GM19468 (cell line): Measurements from ENCODE around the gene PTPN20.
"Not testable (repeated sequence)": the region's sequence is repeated elsewhere in the genome, so short reads cannot be mapped to it uniquely, and the experiment has no call there.

Source experiments
- ATAC-seq: cut with Tn5 transposase; IDR thresholded peaks from one replicate; pipeline ENCODE4 v1.9.1; 2021; ENCODE audit warnings: mild to moderate bottlenecking, moderate library complexity, moderate number of reproducible peaks; ENCODE audit not compliant: unreplicated experiment; ENCODE audit errors: extremely low read depth

The PTPN20 gene, protein sequence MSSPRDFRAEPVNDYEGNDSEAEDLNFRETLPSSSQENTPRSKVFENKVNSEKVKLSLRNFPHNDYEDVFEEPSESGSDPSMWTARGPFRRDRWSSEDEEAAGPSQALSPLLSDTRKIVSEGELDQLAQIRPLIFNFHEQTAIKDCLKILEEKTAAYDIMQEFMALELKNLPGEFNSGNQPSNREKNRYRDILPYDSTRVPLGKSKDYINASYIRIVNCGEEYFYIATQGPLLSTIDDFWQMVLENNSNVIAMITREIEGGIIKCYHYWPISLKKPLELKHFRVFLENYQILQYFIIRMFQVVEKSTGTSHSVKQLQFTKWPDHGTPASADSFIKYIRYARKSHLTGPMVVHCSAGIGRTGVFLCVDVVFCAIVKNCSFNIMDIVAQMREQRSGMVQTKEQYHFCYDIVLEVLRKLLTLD

DNA sequence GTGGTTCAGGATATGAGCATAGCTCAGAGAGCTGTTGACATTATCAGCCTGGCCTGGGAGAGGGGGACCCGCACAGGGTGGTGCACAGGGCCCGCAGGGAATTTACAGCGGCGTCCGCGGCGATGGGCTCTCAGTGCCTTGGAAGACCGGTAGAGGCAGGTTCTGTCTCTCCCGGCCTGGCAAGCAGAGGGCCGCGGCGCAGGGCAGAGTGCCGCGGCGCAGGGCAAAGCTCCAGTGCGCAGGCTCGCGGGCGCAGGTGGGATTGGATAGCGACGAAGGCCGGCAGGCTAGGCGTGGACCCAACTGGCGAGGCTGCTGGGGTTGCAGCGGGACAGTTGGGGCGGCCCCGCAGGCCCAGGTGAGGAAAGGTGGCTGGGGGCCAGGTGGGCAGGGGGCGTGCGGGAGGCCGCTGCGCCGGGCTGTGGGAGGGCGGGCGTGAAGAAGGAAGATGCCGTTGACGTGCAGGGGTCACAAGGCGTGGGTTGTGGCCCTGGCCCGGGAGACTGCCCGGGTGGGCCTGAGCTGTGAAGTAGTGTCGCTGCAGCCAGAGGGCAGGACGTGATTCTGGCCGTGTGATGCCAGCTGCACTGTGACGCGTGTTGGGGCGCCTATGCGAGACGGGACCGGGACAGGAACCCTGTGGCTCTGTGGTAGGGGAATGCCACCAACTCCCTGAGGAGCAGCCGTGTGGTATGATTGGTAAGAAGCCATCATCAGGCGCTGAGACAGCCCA lies at the start of gene PTPN20:
PTPN20 (plus strand) TSS at position 285 of the 733 bp plus-strand sequence. CDS start 21,072 bp downstream, outside the sequence.
- ATAC-seq: not testable (repeated sequence)

DNA sequence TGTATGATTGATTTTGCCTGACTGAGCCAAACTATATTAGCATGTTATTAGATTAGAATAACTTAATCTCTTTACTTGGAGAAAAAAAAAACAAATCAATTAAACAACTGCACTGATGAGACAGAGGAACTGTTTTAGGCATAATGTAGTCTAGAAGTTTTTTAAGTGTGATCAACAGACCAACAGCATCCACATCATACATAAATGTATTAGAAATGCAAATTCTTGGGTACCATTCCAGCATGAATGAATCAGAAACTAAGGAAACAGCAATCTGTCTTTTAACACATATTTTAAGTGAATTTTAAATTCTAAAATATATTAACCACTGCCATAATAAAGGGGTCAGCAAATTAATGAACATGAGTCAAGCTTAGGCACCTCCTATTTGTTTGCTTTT lies 41.5 kb upstream of the PTPN20 start:
- not testable (repeated sequence) for ATAC-seq

- ATAC-seq: not testable (repeated sequence)
These were observed 39.6 kb upstream of the PTPN20 start for GRCh38 chr10:46871583-46871982.

DNA sequence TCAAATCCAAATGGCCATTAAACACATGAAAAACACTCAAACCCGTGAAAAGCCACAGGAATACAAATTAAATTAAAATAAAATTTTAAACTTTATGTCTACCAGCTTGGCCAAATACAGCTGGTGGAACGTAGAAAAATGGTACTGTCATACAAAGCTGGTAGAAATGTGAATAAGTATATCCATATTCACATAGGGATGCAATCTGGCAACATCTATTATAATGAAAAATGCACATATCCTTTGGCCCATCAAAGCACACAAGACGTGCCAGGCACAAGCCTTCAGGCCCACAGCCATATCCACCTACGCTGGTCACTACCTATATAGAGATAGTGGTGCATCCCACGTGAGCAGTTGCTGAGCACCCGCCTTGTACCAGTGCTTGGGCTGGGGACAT lies 35.9 kb upstream of the PTPN20 start:
- not testable (repeated sequence) for ATAC-seq

DNA sequence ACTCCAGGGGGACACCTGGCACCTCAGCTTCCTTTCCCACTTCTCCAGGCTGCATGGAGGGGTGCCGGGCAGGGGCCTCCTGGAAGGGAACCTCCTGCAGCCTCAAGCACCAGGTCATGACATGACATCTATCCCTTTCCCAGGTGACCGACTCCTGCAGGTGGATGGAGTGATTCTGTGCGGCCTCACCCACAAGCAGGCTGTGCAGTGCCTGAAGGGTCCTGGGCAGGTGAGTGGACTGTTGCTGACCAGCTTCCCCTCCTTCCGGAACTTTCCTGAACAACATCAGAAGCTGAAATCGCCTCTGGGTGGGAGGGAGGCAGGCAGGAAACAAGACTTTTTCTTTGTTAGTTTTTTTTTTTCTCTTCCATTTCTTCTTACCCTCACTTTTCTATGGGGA lies 34.5 kb upstream of the PTPN20 start:
- ATAC-seq: not testable (repeated sequence)

DNA sequence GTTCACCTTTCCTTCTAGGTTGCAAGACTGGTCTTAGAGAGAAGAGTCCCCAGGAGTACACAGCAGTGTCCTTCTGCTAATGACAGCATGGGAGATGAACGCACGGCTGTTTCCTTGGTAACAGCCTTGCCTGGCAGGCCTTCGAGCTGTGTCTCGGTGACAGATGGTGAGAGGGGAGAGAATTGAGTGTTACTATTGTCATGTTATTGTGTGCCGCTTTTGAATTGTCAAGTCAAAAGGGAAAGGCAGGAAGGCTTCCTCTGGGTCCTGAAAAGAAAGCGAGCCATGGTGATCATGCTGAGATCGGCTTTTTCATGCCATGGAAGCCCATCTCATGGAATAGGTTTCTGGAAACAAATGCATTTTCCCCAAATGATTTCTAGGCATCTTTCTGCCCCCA lies 32.5 kb upstream of the PTPN20 start:
- not testable (repeated sequence) for ATAC-seq

- not testable (repeated sequence) for ATAC-seq
These were observed 20.2 kb upstream of the PTPN20 start for GRCh38 chr10:46890813-46891611.

DNA sequence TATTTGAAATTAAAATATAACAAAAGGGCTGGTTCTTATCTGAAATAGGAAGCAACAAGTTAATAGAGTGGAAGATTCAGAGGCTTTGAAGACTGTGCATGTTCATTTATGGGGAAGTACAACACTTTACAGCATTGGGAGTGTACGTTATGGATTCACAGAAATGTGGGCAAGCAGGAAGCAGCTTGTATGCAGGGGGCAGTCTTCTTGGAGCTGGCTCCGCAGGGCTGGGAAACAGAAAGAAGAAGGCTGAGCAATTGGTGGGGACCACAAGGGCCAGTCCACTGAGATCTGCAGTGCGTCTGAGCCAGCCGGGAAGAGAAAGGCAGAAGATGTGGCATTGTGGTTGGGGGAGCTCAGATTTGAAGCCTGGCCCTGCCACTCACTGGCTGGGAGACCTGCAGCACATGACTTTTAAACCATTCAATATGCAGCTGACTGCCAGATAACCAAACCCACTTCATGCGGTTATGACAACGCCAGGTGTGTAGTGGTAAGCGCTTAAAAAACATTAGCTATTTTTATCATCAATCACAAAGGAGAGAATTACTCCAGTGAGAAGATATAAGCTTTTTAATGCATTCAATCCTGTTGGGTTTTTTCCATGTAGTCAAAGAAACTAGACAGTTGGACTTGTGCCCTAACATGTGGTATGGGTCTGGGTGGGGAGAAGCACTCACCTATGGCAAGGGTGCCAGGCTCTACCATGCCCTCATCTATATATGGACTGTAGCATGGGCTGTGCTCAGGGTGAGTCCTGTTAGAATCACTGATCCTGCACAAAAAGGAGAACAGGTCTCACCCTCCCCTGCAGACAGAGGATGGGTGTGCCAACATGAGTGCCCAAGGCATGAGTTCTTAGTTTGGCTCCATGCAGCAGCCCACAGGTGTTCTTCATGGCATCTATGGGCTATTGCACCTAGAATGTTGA lies 14.2 kb upstream of the PTPN20 start:
- not testable (repeated sequence) for ATAC-seq

DNA sequence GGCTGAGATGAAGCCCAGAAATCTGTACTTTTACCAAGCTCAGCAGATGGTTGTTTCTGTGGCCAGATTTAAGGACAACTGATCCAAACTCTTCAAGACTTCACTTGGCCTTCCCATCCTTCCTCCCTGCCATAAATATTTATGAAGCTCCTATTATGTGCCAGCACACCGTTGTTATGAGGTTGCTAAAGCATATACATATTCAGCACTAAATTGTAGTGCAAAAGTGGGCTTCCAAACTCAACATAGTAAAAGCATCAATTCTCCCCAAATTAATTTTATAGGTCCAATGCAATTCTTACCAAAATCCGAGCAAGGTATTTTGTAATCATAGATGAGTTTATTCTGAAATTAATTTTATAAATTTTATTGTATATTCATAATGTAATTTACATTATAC lies 10.0 kb upstream of the PTPN20 start:
- ATAC-seq: not testable (repeated sequence)

- ATAC-seq: not testable (repeated sequence)
These were observed 7.4 kb upstream of the PTPN20 start for GRCh38 chr10:46903874-46904273.

DNA sequence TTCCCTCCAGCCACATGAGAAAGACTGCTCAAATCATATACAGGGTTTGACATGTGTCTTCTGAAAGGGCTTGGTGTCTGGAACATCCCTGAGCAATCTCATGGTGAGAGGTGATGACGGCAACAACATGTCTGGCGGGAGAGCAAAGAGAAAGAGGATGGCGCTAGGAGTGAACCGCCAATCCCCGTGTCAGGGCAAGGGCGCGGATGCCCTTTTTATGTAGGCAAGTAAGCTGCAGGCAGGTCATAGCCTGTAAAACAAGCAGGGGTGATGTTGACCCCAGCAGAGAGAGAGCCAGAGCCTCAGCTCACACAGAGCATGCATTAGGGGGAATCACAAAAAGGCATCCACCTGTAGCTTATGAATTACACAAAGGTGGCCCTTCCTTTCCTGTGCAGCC lies 4.9 kb upstream of the PTPN20 start:
- ATAC-seq: not testable (repeated sequence)

GRCh38 chr10:46907185-46908117 lies 3.8 kb upstream of the PTPN20 start:
- ATAC-seq: not testable (repeated sequence)

GRCh38 chr10:46922498-46922897 lies 11.3 kb downstream of the PTPN20 start:
- ATAC-seq: not testable (repeated sequence)

GRCh38 chr10:46925156-46925555 lies 13.9 kb downstream of the PTPN20 start:
- ATAC-seq: not testable (repeated sequence)

DNA sequence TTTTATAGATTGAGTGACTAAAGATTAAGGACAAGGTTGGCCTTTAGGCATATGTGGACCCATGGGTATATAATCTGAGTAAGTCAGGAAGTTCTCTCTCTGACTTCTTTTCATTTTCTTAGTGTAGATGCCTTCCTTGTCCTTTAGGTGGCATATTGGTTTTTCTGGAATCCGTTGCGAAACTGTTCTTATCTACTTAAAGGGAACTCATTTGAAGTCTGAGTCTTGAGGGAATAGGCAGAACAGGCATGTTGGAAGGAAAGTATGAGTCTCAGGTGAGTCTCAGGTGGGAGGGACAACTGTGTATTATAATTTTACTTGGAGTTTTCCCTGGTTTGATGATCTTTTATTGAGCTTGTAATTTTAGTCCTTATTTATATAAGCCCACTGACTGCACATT lies 14.6 kb downstream of the PTPN20 start:
- not testable (repeated sequence) for ATAC-seq

DNA sequence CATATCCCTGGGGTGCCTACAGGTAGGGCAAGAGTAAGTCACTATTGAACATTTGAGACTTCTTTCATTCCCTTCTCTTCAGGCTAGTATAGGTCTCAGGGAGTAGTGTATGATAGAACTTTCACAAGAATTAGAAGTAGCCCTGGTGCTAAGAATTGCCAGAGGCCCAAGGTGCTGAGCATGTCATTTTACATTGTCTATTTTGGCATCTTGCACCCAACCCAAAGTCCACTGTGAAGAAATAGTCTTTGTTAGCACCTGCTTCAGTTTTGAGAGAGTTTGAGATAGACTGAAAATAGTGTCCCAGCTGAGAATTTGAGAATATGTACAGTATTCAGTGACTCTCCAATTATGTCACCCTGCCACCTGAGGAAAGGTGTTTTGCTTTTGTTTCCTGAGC lies 17.6 kb downstream of the PTPN20 start:
- ATAC-seq: not testable (repeated sequence)

DNA sequence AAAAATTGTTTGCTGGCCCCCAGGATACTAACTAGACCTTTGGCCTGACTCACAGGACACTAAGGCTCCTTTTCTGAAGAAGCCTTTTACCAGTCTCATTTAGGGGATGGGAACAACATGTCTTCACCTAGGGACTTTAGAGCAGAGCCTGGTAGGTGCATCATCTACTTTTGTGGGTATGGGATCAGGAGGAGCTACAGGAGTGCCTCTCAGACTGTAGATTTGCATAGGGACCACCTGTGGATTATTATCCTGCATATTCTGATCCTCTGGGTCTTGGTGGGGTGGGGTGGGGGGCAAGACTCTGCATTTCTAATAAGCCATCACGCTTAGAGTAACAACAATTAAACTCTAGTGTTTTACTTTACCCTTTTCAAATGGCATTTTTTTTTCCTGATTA lies 21.2 kb downstream of the PTPN20 start:
- ATAC-seq: not testable (repeated sequence)

DNA sequence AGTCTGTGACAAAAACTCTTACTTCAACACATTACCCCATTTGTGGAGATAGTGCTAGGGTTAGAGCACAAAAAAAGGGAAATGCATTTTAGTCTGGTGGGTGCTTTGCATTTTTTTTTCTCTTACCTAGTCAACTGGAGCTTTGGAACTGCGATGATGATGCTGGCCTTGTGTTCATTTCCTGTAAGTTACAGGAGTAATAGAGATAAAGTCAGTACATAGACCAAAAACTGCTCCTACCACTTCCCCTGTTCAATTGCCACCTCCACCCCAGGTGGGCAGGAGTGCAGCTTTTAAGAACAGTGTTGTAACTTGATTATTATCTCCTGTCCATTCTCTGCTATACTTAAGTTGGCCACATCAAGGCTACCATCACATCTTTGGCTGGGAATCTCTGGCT lies 29.9 kb downstream of the PTPN20 start:
- ATAC-seq: not testable (repeated sequence)
